NCI-H2227 treated with DMSO at 0.1 percent for 48 hours (cell line): ENCODE data around the gene PGBD5.

Experiments
- DNase-seq: peaks from one replicate; lab custom pipeline; 2025; lab: John Stamatoyannopoulos, UW

PGBD5 gene

GRCh38 chr1:230300322-230301301 is 125.5 kb downstream of the PGBD5 start:
- no peak for DNase-seq

- no peak for DNase-seq
These were observed 126.7 kb downstream of the PGBD5 start for GRCh38 chr1:230299191-230300006.

GRCh38 chr1:230295367-230295766 is 130.8 kb downstream of the PGBD5 start:
- DNase-seq = no peak

- DNase-seq = no peak
These were observed 132.8 kb downstream of the PGBD5 start for GRCh38 chr1:230293390-230293700.

- DNase-seq = no peak
These were observed 133.3 kb downstream of the PGBD5 start for GRCh38 chr1:230292689-230293389.

- DNase-seq = no peak
These were observed 134.2 kb downstream of the PGBD5 start for GRCh38 chr1:230291731-230292620.

GRCh38 chr1:230289350-230289644 is 136.8 kb downstream of the PGBD5 start:
- no peak for DNase-seq

- no peak for DNase-seq
These were observed 137.3 kb downstream of the PGBD5 start for GRCh38 chr1:230288641-230289349.

GRCh38 chr1:230287674-230288315 is 138.3 kb downstream of the PGBD5 start:
- DNase-seq = no peak

GRCh38 chr1:230286890-230287269 is 139.3 kb downstream of the PGBD5 start:
- DNase-seq = no peak

GRCh38 chr1:230286166-230286889 is 139.8 kb downstream of the PGBD5 start:
- DNase-seq = no peak

GRCh38 chr1:230285351-230285750 is 140.8 kb downstream of the PGBD5 start:
- no peak for DNase-seq

GRCh38 chr1:230284891-230285290 is 141.2 kb downstream of the PGBD5 start:
- no peak for DNase-seq

GRCh38 chr1:230283678-230284077 is 142.5 kb downstream of the PGBD5 start:
- no peak for DNase-seq

GRCh38 chr1:230282157-230282556 is 144.0 kb downstream of the PGBD5 start:
- DNase-seq = no peak

GRCh38 chr1:230281556-230281955 is 144.6 kb downstream of the PGBD5 start:
- no peak for DNase-seq

GRCh38 chr1:230280906-230281413 is 145.2 kb downstream of the PGBD5 start:
- DNase-seq = no peak

- DNase-seq = no peak
These were observed 145.9 kb downstream of the PGBD5 start for GRCh38 chr1:230280054-230280795.

GRCh38 chr1:230279583-230279945 is 146.6 kb downstream of the PGBD5 start:
- no peak for DNase-seq
